Measurements from ENCODE around the gene SDK1.

The SDK1 gene

GRCh38 chr7:4159154-4159501, 858.1 kb downstream of the SDK1 start:
- no peak for TF ChIP-seq CTCF (IDR thresholded peaks at IDR 0.05; ENCODE audit: low read depth, low read length, missing control alignments)
- no peak for DNase-seq (ENCODE audit: low read depth)
- H3K4me3 ChIP-seq (ENCODE audit: low read depth, low read length): no peak overlapping the region

GRCh38 chr7:4159761-4160554, 858.9 kb downstream of the SDK1 start:
- no peak for TF ChIP-seq CTCF (IDR thresholded peaks at IDR 0.05; ENCODE audit: low read depth, low read length, missing control alignments)
- DNase-seq (ENCODE audit: low read depth): no peak
- no peak overlapping the region for H3K4me3 ChIP-seq (ENCODE audit: low read depth, low read length)

GRCh38 chr7:4162884-4163564, 862.0 kb downstream of the SDK1 start:
- TF ChIP-seq CTCF (IDR thresholded peaks at IDR 0.05; ENCODE audit: low read depth, low read length, missing control alignments): no peak

GRCh38 chr7:4163565-4164203, 862.6 kb downstream of the SDK1 start:
- H3K4me3 ChIP-seq (ENCODE audit: low read depth, low read length): no peak overlapping the region
- TF ChIP-seq CTCF (IDR thresholded peaks at IDR 0.05; ENCODE audit: low read depth, low read length, missing control alignments): no peak
- no peak for DNase-seq (ENCODE audit: low read depth)

More at GRCh38 chr7:4162884-4163564, 862.0 kb downstream of the SDK1 start:
- DNase-seq (ENCODE audit: low read depth): no peak
- H3K4me3 ChIP-seq (ENCODE audit: low read depth, low read length): no peak overlapping the region

GRCh38 chr7:4164556-4164955, 863.5 kb downstream of the SDK1 start:
- no peak for DNase-seq (ENCODE audit: low read depth)
- no peak for TF ChIP-seq CTCF (IDR thresholded peaks at IDR 0.05; ENCODE audit: low read depth, low read length, missing control alignments)

GRCh38 chr7:4166340-4166739, 865.3 kb downstream of the SDK1 start:
- DNase-seq (ENCODE audit: low read depth): no peak
- TF ChIP-seq CTCF (IDR thresholded peaks at IDR 0.05; ENCODE audit: low read depth, low read length, missing control alignments): no peak
- no peak overlapping the region for H3K4me3 ChIP-seq (ENCODE audit: low read depth, low read length)

More at GRCh38 chr7:4164556-4164955, 863.5 kb downstream of the SDK1 start:
- H3K4me3 ChIP-seq (ENCODE audit: low read depth, low read length): no peak overlapping the region
